HG02571 (cell line): Measurements from ENCODE around the gene ZNF385C.
"Not testable (repeated sequence)": the region's sequence is repeated elsewhere in the genome, so short reads cannot be mapped to it uniquely, and the experiment has no call there.

ENCODE experiments used
- ATAC-seq: cut with Tn5 transposase; IDR thresholded peaks from one replicate; pipeline ENCODE4 v1.9.1; 2021; ENCODE audit warnings: mild to moderate bottlenecking, moderate library complexity; ENCODE audit not compliant: unreplicated experiment

Gene ZNF385C

GRCh38 chr17:42097691-42098631 is at the start of gene ZNF385C:
Gene ZNF385C (minus strand): TSS chr17:42098473. CDS start chr17:42063056, 35,417 bp downstream.
- ATAC-seq = no peak

- no peak for ATAC-seq
Observed at GRCh38 chr17:42146911-42147607, 48.8 kb upstream of the ZNF385C start.

DNA sequence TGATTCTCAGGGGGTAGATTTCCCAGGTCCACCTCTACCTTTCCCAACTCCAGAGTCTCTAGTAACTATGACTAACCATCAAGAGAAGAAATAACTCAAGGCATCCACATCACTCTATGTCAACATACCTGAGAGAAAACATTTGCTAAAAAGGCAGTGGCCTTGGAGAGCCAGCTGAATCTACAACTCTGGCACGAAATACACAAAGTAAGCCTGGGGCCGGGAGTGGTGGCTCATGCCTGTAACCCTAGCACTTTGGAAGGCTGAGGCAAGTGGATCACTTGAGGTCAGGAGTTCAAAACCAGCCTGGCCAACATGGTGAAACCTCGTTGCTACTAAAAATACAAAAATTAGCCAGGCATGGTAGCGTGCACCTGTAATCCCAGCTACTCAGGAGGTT is 44.9 kb upstream of the ZNF385C start:
- ATAC-seq = not testable (repeated sequence)

DNA sequence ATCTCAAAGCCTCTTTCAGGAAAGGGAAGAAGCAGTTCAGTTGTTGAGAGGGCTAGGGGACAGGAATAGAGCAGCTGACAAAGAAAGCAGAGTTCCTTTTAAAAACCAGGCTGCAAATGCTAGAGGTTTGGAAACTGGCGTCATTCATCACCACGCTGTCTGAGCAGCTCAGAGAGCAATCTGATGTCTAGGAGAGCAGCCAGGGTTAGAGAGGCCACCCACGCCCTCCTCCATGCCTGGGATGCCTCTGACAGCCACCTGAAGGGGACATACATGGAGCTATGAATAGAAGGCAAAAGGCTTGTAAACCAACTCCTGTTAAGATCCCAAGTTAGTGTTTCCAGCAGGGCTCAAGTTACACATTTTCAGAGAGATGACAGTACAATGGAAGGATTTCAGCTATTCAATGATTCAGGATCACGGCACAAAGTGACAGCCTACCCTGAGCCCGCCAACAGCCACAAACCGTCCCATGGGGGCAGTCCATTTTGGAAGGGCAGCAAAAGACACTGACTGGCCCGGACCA is 44.2 kb upstream of the ZNF385C start:
- ATAC-seq = no peak

DNA sequence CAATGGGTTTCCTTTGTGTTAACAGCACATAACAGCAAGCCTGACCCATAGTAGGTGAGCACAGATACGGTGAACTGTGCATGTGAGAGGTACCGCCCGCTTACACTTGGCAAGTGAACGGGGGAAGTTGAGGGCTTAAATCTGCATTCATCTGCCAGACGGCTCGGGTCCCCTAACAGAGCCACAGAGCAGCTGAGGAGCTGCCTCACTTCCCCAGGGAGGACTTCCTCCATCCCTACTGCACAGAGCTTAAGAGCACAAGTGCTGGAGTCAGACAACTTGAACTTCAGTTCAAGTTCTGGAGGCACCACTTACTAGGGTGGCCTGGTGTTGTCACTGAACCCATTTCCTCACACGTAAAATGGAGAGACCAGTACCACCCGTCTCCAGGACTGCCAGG is 43.1 kb upstream of the ZNF385C start:
- no peak for ATAC-seq

GRCh38 chr17:42140690-42141089 is 42.4 kb upstream of the ZNF385C start:
- not testable (repeated sequence) for ATAC-seq

DNA sequence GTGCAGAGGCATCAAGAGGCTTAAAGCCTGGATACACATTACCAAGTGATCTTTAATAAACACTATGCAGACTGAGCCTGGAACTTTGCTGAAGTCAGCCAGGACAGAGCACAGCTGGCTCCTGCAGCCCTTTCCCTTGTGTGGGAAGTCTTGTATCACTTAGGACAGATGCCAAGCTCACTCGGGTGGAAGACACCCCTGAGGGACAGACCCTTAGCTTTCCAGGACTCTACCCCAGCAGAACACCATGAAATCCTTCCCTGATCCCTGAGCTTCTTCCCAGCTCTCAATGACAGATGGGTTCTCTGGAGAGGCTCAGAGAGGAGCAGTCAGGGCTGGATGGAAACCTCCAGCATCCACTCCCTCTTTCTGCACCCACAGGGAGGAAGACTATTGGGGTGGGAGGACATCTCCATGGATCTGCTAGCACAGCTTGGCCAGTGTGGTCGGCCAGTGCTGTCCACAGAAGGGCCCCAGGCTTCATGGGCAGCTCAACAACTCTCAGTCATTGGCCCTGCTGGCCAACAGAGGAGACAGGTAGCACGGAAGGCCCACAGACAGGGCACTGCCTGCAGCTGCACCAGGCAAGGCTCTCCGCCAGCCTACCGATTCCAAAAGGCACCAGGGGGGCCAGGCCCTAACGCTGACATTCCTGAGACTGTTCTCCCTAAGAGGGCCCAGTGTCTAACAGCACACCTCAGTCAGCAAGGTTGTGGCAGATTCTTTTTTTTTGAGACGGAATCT is 40.6 kb upstream of the ZNF385C start:
- ATAC-seq = no peak

DNA sequence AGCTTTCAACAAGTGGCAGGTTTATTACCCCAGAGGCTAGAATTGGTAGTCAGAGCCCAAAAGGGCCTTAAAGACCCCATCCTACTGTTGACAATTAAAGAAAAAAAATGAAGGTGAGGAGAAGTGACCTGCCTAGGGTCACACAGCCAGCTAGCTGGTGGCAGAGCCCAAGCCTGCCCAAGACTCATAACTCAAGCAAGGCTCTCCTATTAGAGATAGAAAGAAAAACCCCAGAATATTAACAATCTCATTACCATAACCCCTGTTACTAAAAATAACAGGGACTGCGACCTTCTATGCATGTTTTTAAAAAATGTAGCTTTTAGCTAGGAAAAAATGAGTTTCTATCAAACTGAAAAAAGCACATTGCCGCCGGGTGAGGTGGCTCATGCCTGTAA is 38.4 kb upstream of the ZNF385C start:
- no peak for ATAC-seq

- no peak for ATAC-seq
Observed at GRCh38 chr17:42135664-42136653, 37.7 kb upstream of the ZNF385C start.

DNA sequence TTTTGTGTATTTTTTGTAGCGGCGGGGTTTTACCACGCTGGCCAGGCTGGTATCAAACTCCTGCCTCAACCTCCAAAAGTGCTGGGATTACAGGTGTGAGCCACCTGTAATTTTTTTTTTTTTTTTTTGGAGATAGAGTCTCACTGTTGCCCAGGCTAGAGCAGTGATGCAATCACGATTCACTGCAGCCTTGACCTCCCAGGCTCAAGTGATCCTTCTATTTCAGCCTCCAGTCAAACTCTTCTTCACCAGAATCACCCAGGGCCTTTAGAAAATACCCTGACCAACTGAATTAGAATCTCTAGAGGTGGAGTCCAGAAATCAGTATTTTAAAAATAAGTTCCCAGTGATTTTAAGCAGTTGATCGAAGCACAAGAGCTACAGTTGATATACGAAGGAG is 36.9 kb upstream of the ZNF385C start:
- ATAC-seq = no peak

- no peak for ATAC-seq
Observed at GRCh38 chr17:42133461-42134041, 35.3 kb upstream of the ZNF385C start.

GRCh38 chr17:42132941-42133340 is 34.7 kb upstream of the ZNF385C start:
- no peak for ATAC-seq

GRCh38 chr17:42131981-42132432 is 33.7 kb upstream of the ZNF385C start:
- ATAC-seq = no peak

GRCh38 chr17:42131232-42131631 is 33.0 kb upstream of the ZNF385C start:
- no peak for ATAC-seq

DNA sequence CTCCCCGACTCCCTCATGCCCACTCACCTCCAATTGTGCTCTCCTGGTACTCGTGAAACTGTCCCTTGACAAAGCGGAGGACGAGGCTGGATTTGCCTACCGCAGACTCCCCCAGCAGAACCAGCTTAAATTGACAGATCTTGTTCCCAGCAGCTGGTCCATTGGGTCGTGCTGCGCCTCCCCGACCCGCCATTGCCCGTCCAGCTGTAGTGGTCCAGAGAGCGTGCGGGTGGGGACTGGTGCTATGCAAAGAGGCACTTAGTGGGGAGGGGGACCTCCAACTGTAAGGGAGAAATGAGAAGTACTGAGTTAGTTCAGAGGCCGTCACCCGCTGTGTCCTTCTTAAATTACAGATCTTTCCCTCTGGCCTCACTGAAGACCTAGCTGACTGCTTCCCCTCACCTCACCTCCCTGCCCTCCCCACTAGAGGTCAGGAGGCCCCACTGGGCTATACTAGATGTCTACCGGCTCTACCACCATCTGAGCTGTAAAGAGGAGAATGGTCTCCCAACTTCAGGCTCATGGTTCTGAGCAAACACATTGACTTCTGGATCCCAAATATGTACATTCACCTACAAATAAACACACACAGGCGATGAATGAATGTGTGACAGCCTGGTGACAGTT is 32.1 kb upstream of the ZNF385C start:
- ATAC-seq = no peak

- ATAC-seq = no peak
Observed at GRCh38 chr17:42129109-42129837, 31.0 kb upstream of the ZNF385C start.

GRCh38 chr17:42127414-42127813 is 29.1 kb upstream of the ZNF385C start:
- no peak for ATAC-seq

DNA sequence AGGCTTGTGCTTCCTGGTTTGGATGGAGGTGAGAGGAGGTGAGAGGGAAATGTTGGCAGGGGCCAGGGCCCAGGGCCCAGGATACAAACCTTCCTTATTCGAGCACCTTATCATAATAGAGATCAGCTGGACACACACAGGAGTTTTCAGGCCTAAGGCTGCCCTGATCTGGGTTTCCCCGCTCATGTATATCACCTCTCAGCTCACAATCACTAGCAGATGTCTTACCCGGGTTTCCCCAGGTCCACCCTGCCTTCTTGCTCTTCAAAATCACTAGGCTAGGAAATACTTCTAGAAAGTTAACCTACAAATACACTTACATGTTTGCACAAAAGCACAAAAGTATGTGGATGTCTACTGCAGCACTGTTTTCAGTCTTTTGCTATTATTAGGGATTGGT is 28.6 kb upstream of the ZNF385C start:
- no peak for ATAC-seq
